ENCODE results near the gene RBMY1A1.
"Not testable (repeated sequence)": the region's sequence is repeated elsewhere in the genome, so short reads cannot be mapped to it uniquely, and the experiment has no call there.

The RBMY1A1 gene

GRCh38 chrY:21534579-21534978 lies at the start of gene RBMY1A1:
Gene RBMY1A1, plus strand, starts transcription at chrY:21534879. Its CDS starts 2,013 bp downstream, at chrY:21536892.
- DNase-seq: not testable (repeated sequence)

GRCh38 chrY:21511038-21511437 lies 23.6 kb upstream of the RBMY1A1 start, which contains the start of gene RBMY1B:
Gene RBMY1B, plus strand, starts transcription at chrY:21511338. Its CDS starts 2,013 bp downstream, at chrY:21513351.
- DNase-seq: not testable (repeated sequence)

DNA sequence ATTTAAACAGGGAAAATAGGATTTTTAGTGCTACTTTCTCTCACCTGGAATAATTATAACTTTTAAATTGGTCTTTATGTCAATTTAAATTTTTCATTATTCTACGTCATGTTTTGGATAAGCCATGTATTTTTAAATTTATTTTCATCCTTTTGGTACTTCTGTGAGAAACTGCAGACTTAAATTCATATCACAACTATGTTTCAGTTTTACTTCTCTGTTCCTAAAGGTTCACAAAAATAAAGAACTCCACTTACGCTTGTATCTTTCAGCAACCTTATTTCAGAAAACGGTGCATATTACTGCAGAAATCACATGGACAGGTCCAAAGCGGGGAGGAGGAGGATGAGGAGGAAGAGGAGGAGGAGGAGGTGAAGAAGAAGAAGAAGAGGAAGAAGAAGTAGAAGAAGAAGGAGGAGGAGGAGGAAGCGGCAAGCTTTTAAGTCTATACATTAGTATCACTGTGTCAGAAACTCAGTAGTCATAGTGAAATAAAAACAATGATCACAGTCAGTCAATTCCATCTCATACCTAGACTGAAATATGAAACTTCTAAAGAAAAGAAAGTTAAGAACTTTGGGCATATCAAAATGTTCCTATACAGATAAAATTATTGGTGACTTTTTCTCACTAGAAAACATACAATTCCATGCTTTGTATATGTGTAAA lies 24.8 kb downstream of the RBMY1A1 start:
- DNase-seq: not testable (repeated sequence)

- DNase-seq: no peak
These were observed 50.8 kb downstream of the RBMY1A1 start for GRCh38 chrY:21585449-21585848.

- not testable (repeated sequence) for DNase-seq
These were observed 51.8 kb downstream of the RBMY1A1 start for GRCh38 chrY:21586454-21586853.

GRCh38 chrY:21592059-21592458 lies 57.4 kb downstream of the RBMY1A1 start:
- DNase-seq: no peak

DNA sequence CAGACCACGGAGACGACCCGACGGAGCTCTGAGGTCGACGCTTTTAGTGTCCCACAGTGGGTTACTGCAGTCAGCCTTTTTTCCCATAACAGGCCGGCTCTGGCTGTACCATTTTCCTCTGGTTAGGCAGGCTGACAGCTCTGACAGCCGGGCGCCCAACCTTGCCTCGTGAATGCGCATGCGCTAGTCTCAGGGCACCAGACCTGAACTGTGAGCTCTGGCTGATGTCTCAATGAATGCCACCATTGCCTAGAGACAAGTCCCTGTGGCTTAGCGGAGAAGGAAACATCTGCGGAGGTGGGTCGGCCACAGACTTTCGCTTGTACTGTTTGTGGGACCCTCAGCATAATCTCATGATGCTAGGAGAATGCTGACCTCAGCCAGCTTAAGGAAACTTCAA lies 61.6 kb downstream of the RBMY1A1 start:
- not testable (repeated sequence) for DNase-seq

Data from SHP77 (cell line).